ENCODE measurements around the gene PPP1R26.
"Not testable (repeated sequence)": the region's sequence is repeated elsewhere in the genome, so short reads cannot be mapped to it uniquely, and the experiment has no call there.

The PPP1R26 gene

GRCh38 chr9:135506327-135507103 is 26.9 kb downstream of the PPP1R26 start:
- DNase-seq = no peak

- no peak for DNase-seq
These were observed 27.8 kb downstream of the PPP1R26 start for GRCh38 chr9:135507104-135508035.

- DNase-seq = no peak
These were observed 28.7 kb downstream of the PPP1R26 start for GRCh38 chr9:135508211-135508820.

GRCh38 chr9:135509458-135509857 is 29.9 kb downstream of the PPP1R26 start:
- DNase-seq = no peak

- no peak for DNase-seq
These were observed 32.6 kb downstream of the PPP1R26 start for GRCh38 chr9:135512241-135512603.

- DNase-seq = no peak
These were observed 33.3 kb downstream of the PPP1R26 start for GRCh38 chr9:135512904-135513303.

- no peak for DNase-seq
These were observed 33.8 kb downstream of the PPP1R26 start for GRCh38 chr9:135513351-135513846.

GRCh38 chr9:135513906-135514305 is 34.3 kb downstream of the PPP1R26 start:
- DNase-seq = not testable (repeated sequence)

GRCh38 chr9:135514342-135515082 is 34.9 kb downstream of the PPP1R26 start:
- no peak for DNase-seq

- no peak for DNase-seq
These were observed 35.7 kb downstream of the PPP1R26 start for GRCh38 chr9:135515083-135515951.

GRCh38 chr9:135516132-135516860 is 36.7 kb downstream of the PPP1R26 start:
- DNase-seq = no peak

- no peak for DNase-seq
These were observed 37.8 kb downstream of the PPP1R26 start for GRCh38 chr9:135517407-135517822.

GRCh38 chr9:135519179-135519971 is 39.8 kb downstream of the PPP1R26 start:
- no peak for DNase-seq

GRCh38 chr9:135520916-135521607 is 41.5 kb downstream of the PPP1R26 start, which contains the start of gene LCN1:
Gene LCN1 (plus strand): TSS chr9:135521440. CDS start chr9:135521498, 58 bp downstream.
- no peak for DNase-seq

GRCh38 chr9:135521608-135522095 is 42.1 kb downstream of the PPP1R26 start:
- DNase-seq = no peak

GRCh38 chr9:135522137-135522877 is 42.7 kb downstream of the PPP1R26 start:
- no peak for DNase-seq

- DNase-seq = no peak
These were observed 43.3 kb downstream of the PPP1R26 start for GRCh38 chr9:135522931-135523330.

GRCh38 chr9:135523521-135524129 is 44.0 kb downstream of the PPP1R26 start:
- no peak for DNase-seq

Measured in NCI-H1436 treated with DMSO at 0.1 percent for 48 hours (cell line).